ENCODE data around the gene CTNNA3. TPM values are rescaled to one million over a fixed set of nuclear protein-coding genes. Genes with fewer than 3 reads are reported as not detected.

The CTNNA3 gene
- total RNA-seq, 2 donors from 2014 or later: 20.3 to 23.8 TPM

GRCh38 chr10:66925896-66926715, 769.9 kb downstream of the CTNNA3 start, which contains the start of gene LRRTM3:
TSS of gene LRRTM3 (plus strand) at chr10:66926036.
- peaks cover 0 to 12% of the 10 kb centered on the region in 2 donors for H3K4me1 ChIP-seq
- H3K9me3 ChIP-seq: no peaks in the 10 kb centered on the region
- H3K27me3 ChIP-seq: peaks cover 0 to 5% of the 10 kb centered on the region in 2 donors
- H3K36me3 ChIP-seq: no peaks in the 10 kb centered on the region
- H3K27ac ChIP-seq: no peak within 1 kb of the TSS
- DNase-seq (ENCODE audit: low spot score): peak; percentile 58
- peak; percentile 54 to 73 for TF ChIP-seq CTCF (IDR thresholded peaks at IDR 0.05)
- peak within 1 kb of the TSS in 1 of 2 donors; percentile 21 for H3K4me3 ChIP-seq

- Histone ChIP-seq H3K9me3 (no peaks in the 10 kb centered on the region), H3K36me3 (no peaks in the 10 kb centered on the region), H3K27ac (no peak overlapping the region), H3K4me3 (no peak overlapping the region), H3K4me1 (peaks cover 0 to 12% of the 10 kb centered on the region in 2 donors), H3K27me3 (peaks cover 0 to 5% of the 10 kb centered on the region in 2 donors)
- no peak for TF ChIP-seq CTCF (IDR thresholded peaks at IDR 0.05)
- no peak for DNase-seq (ENCODE audit: low spot score)
These were observed 770.6 kb downstream of the CTNNA3 start for GRCh38 chr10:66925373-66925772.

- peaks cover 0 to 12% of the 10 kb centered on the region in 2 donors for H3K4me1 ChIP-seq
- H3K27ac ChIP-seq: no peak overlapping the region
- H3K9me3 ChIP-seq: no peaks in the 10 kb centered on the region
- TF ChIP-seq CTCF (IDR thresholded peaks at IDR 0.05): no peak
- H3K27me3 ChIP-seq: peaks cover 0 to 5% of the 10 kb centered on the region in 2 donors
- H3K36me3 ChIP-seq: no peaks in the 10 kb centered on the region
- no peak for DNase-seq (ENCODE audit: low spot score)
- no peak overlapping the region for H3K4me3 ChIP-seq
These were observed 771.2 kb downstream of the CTNNA3 start for GRCh38 chr10:66924674-66925345.

GRCh38 chr10:66919248-66919647, 776.7 kb downstream of the CTNNA3 start:
- Histone ChIP-seq H3K4me1 (no peaks in the 10 kb centered on the region), H3K4me3 (no peak overlapping the region), H3K9me3 (no peaks in the 10 kb centered on the region), H3K27me3 (no peaks in the 10 kb centered on the region), H3K36me3 (no peaks in the 10 kb centered on the region), H3K27ac (no peak overlapping the region)
- DNase-seq (ENCODE audit: low spot score): no peak
- no peak for TF ChIP-seq CTCF (IDR thresholded peaks at IDR 0.05)

- peak in 1 of 2 donors; percentile 10 for TF ChIP-seq CTCF (IDR thresholded peaks at IDR 0.05)
- Histone ChIP-seq H3K36me3 (no peaks in the 10 kb centered on the region), H3K4me3 (no peak overlapping the region), H3K9me3 (no peaks in the 10 kb centered on the region), H3K27me3 (no peaks in the 10 kb centered on the region), H3K4me1 (no peaks in the 10 kb centered on the region), H3K27ac (no peak overlapping the region)
- DNase-seq (ENCODE audit: low spot score): no peak
These were observed 778.9 kb downstream of the CTNNA3 start for GRCh38 chr10:66917104-66917503.

Measured in right atrium auricular region (tissue), 2 donors.